H1 (cell line): ENCODE measurements around the gene UPK1B. TPM values are rescaled to one million over a fixed set of nuclear protein-coding genes. Genes with fewer than 3 reads are reported as not detected.

ENCODE experiments used
- CTCF ChIA-PET: fragments of 300-600 bp; sonication (Branson Sonifier 250); formaldehyde crosslinking; loops from one replicate; lab custom pipeline; 2021; ENCODE audit not compliant: partially characterized antibody; lab: Charles Lee
- POLR2A ChIA-PET: fragments of 300-600 bp; sonication (Branson Sonifier 250); formaldehyde crosslinking; loops from one replicate; lab custom pipeline; 2021; ENCODE audit warnings: inconsistent platforms; ENCODE audit not compliant: partially characterized antibody; lab: Charles Lee
- DNase-seq, 2 experiments: peaks; one replicate each; pipeline versions ENCODE4 v3.0.0 to v3.0.0-alpha.2; 2010 to 2022; ENCODE audit warnings: low spot score in 2 of 2, low read depth in 1 of 2, mixed read lengths in 1 of 2
- FAIRE-seq: peaks from 2 replicates; lab custom pipeline; 2011; peaks lifted over from hg19 to GRCh38; lab: Jason Lieb, UNC
- H2AFZ ChIP-seq: 2 replicates; pipeline ENCODE4 v1.8.1; 2012; ENCODE audit warnings: low read length, inconsistent platforms
- H2AK5ac ChIP-seq: 2 replicates; pipeline ENCODE4 v1.6.1; 2013; ENCODE audit warnings: low read depth, low read length
- H2BK120ac ChIP-seq: replicated peaks from 2 replicates; pipeline ENCODE3; 2013; ENCODE audit warnings: low read depth, low read length, inconsistent platforms
- H2BK12ac ChIP-seq: 2 replicates; pipeline ENCODE4 v1.6.1; 2013; ENCODE audit warnings: low read depth, low read length
- H2BK15ac ChIP-seq: 2 replicates; pipeline ENCODE4 v1.6.1; 2013; ENCODE audit warnings: low read length
- H2BK20ac ChIP-seq: 2 replicates; pipeline ENCODE4 v1.6.1; 2013; ENCODE audit warnings: low read length
- H2BK5ac ChIP-seq: 2 replicates; pipeline ENCODE4 v1.6.1; 2013; ENCODE audit warnings: low read depth, low read length
- H3K14ac ChIP-seq: 2 replicates; pipeline ENCODE4 v1.6.1; 2013; ENCODE audit warnings: inconsistent platforms; ENCODE audit not compliant: insufficient read length
- H3K18ac ChIP-seq: 2 replicates; pipeline ENCODE4 v1.6.1; 2013; ENCODE audit warnings: low read length; ENCODE audit errors: extremely low read depth
- H3K23ac ChIP-seq: 2 replicates; pipeline ENCODE4 v1.6.1; 2013; ENCODE audit warnings: inconsistent platforms; ENCODE audit not compliant: insufficient read length
- H3K23me2 ChIP-seq: 2 replicates; pipeline ENCODE4 v1.6.1; 2013; ENCODE audit warnings: low read depth, low read length
- H3K27ac ChIP-seq: 2 replicates; pipeline ENCODE4 v1.6.1; 2011; ENCODE audit warnings: low read depth, low read length, inconsistent platforms
- H3K27me3 ChIP-seq, 4 experiments: replicated peaks in 1 of 4; 1 replicate in 1 of 4; 2 replicates in 3 of 4; pipeline versions ENCODE4 v1.6.1 to v1.8.1; 2011 to 2013; ENCODE audit warnings: low read length in 3 of 4, mild to moderate bottlenecking in 3 of 4, inconsistent platforms in 2 of 4, mixed read lengths in 2 of 4, moderate library complexity in 1 of 4; ENCODE audit not compliant: control insufficient read depth in 3 of 4, insufficient read depth in 3 of 4; ENCODE audit errors: extremely low read depth in 1 of 4
- H3K36me3 ChIP-seq, 4 experiments: 2 replicates each; pipeline versions ENCODE4 v1.6.1 to v1.8.1; 2011 to 2013; ENCODE audit warnings: mild to moderate bottlenecking in 4 of 4, low read length in 3 of 4, moderate library complexity in 2 of 4, control low read depth in 1 of 4, inconsistent platforms in 1 of 4; ENCODE audit not compliant: insufficient read depth in 4 of 4, control insufficient read depth in 2 of 4
- H3K4ac ChIP-seq: replicated peaks from 2 replicates; pipeline ENCODE3; 2013; ENCODE audit warnings: low read length, low read depth, mixed read lengths, inconsistent platforms; ENCODE audit not compliant: insufficient read length
- H3K4me1 ChIP-seq, 4 experiments: replicated peaks in 1 of 4; 1 replicate in 1 of 4; 2 replicates in 3 of 4; pipeline versions ENCODE4 v1.6.1 to v1.8.1; 2011 to 2013; ENCODE audit warnings: low read length in 3 of 4, inconsistent platforms in 2 of 4, mixed read lengths in 1 of 4; ENCODE audit not compliant: insufficient read depth in 4 of 4, control insufficient read depth in 3 of 4
- H3K4me2 ChIP-seq, 2 experiments: 2 replicates each; pipeline versions ENCODE4 v1.6.1 to v1.8.1; 2011 to 2013; ENCODE audit warnings: low read depth in 2 of 2, low read length in 2 of 2, control low read depth in 1 of 2, inconsistent platforms in 1 of 2, mild to moderate bottlenecking in 1 of 2; ENCODE audit not compliant: insufficient read depth in 1 of 2
- H3K4me3 ChIP-seq, 4 experiments: fragments of 200-600, 300-600 bp in 1 of 4; sonication (generic), shearing (Covaris generic), sonication (Bioruptor Twin) in 1 of 4; 2 replicates each; pipeline versions ENCODE4 v1.5.1 to v1.8.1; 2011 to 2016; ENCODE audit warnings: low read length in 4 of 4, low read depth in 3 of 4, control low read depth in 2 of 4, inconsistent platforms in 2 of 4, mild to moderate bottlenecking in 2 of 4, mixed read lengths in 1 of 4, moderate library complexity in 1 of 4; ENCODE audit not compliant: insufficient read depth in 2 of 4; ENCODE audit errors: extremely low read depth in 1 of 4
- H3K56ac ChIP-seq: replicated peaks from 2 replicates; pipeline ENCODE3; 2013; ENCODE audit warnings: low read depth, mild to moderate bottlenecking, mixed read lengths, low read length, inconsistent platforms; ENCODE audit not compliant: insufficient read length
- H3K79me1 ChIP-seq: 2 replicates; pipeline ENCODE4 v1.6.1; 2013; ENCODE audit warnings: low read depth, low read length, control low read depth
- H3K79me2 ChIP-seq, 2 experiments: 2 replicates each; pipeline versions ENCODE4 v1.6.1 to v1.8.1; 2012 to 2013; ENCODE audit warnings: low read length in 2 of 2, mild to moderate bottlenecking in 2 of 2, inconsistent platforms in 1 of 2; ENCODE audit not compliant: insufficient read depth in 2 of 2, control insufficient read depth in 1 of 2
- H3K9ac ChIP-seq, 4 experiments: replicated peaks in 1 of 4; 1 replicate in 1 of 4; 2 replicates in 3 of 4; pipeline versions ENCODE4 v1.6.1 to v1.8.1; 2011 to 2013; ENCODE audit warnings: low read depth in 3 of 4, low read length in 3 of 4, control low read depth in 2 of 4, mild to moderate bottlenecking in 2 of 4, moderate library complexity in 2 of 4, inconsistent platforms in 1 of 4; ENCODE audit errors: extremely low read depth in 1 of 4
- H3K9me3 ChIP-seq, 2 experiments: 2 replicates each; pipeline versions ENCODE4 v1.6.1 to v1.8.1; 2012 to 2013; ENCODE audit warnings: mild to moderate bottlenecking in 2 of 2, moderate library complexity in 2 of 2, control low read depth in 1 of 2, inconsistent platforms in 1 of 2, low read depth in 1 of 2, low read length in 1 of 2, mixed read lengths in 1 of 2; ENCODE audit not compliant: insufficient read depth in 2 of 2
- H4K20me1 ChIP-seq, 2 experiments: replicated peaks in 1 of 2; 2 replicates each; pipeline versions ENCODE3 to v1.8.1; 2011 to 2013; ENCODE audit warnings: inconsistent platforms in 2 of 2, low read length in 2 of 2, mild to moderate bottlenecking in 1 of 2; ENCODE audit not compliant: insufficient read depth in 2 of 2, control insufficient read depth in 1 of 2
- H4K5ac ChIP-seq: 2 replicates; pipeline ENCODE4 v1.6.1; 2013; ENCODE audit warnings: low read length, low read depth, mixed read lengths, inconsistent platforms; ENCODE audit not compliant: insufficient read length
- H4K8ac ChIP-seq: 2 replicates; pipeline ENCODE4 v1.8.0; 2013; ENCODE audit warnings: mild to moderate bottlenecking, moderate library complexity, low read length, inconsistent platforms; ENCODE audit not compliant: insufficient read depth; ENCODE audit errors: extremely low read depth
- H4K91ac ChIP-seq: replicated peaks from 2 replicates; pipeline ENCODE3; 2013; ENCODE audit warnings: low read length, mixed read lengths, inconsistent platforms; ENCODE audit not compliant: insufficient read length
- ATF3 ChIP-seq: IDR thresholded peaks from 2 replicates; pipeline ENCODE4 v1.6.1; 2011; ENCODE audit warnings: low read depth, mild to moderate bottlenecking, low read length; ENCODE audit not compliant: insufficient read depth
- CHD1 ChIP-seq: IDR thresholded peaks from 2 replicates; pipeline ENCODE4 v1.6.1; 2012; ENCODE audit warnings: low read depth, low read length, improper control_type of control experiment
- E2F6 ChIP-seq: IDR thresholded peaks from 2 replicates; pipeline ENCODE4 v1.6.1; 2012; ENCODE audit warnings: inconsistent platforms
- EGR1 ChIP-seq: IDR thresholded peaks from 2 replicates; pipeline ENCODE4 v1.6.1; 2011; ENCODE audit warnings: low read depth, low read length, borderline replicate concordance
- KDM1A ChIP-seq: fragments of 200-600, 300-600 bp; sonication (generic); IDR thresholded peaks from 2 replicates; pipeline ENCODE4 v1.7.1; 2016; ENCODE audit warnings: mild to moderate bottlenecking, low read length, borderline replicate concordance
- SIN3A ChIP-seq, 2 experiments: IDR thresholded peaks in 1 of 2; conservative IDR thresholded peaks in 1 of 2; 2 replicates each; pipeline ENCODE4 v1.6.1; 2011 to 2012; ENCODE audit warnings: low read length in 2 of 2, improper control_type of control experiment in 1 of 2, low read depth in 1 of 2, mild to moderate bottlenecking in 1 of 2
- TBP ChIP-seq: IDR thresholded peaks from 2 replicates; pipeline ENCODE4 v1.6.1; 2011; ENCODE audit warnings: low read depth, low read length, improper control_type of control experiment
- USF2 ChIP-seq: IDR thresholded peaks from 2 replicates; pipeline ENCODE4 v1.6.1; 2011; ENCODE audit warnings: low read length, improper control_type of control experiment
- WGBS, 2 experiments: shearing (Covaris generic) in 1 of 2; methylation state at CpG; one replicate each; pipeline versions ENCODE4 v1.1.6 to v1.1.7; 2013 to 2015; ENCODE audit warnings: low lambda C conversion rate in 2 of 2, mixed read lengths in 2 of 2, inconsistent platforms in 1 of 2, low coverage in 1 of 2, missing lambda C conversion rate in 1 of 2; ENCODE audit not compliant: insufficient replicate concordance in 2 of 2, insufficient coverage in 1 of 2, insufficient read length in 1 of 2; ENCODE audit errors: extremely low coverage in 1 of 2, missing lambda C conversion rate in 1 of 2; 5-methylcytosine and 5-hydroxymethylcytosine counted together
- long read RNA-seq, 2 experiments: library from RNA in 1 of 2; library from capped mRNA in 1 of 2; stranded (forward); transcript quantifications; one replicate each; pipeline ENCODE4 v2.0.0, GENCODE V29; 2021; ENCODE audit warnings: inconsistent platforms in 1 of 2
- polyA minus RNA-seq, 3 experiments: library from RNA; depleted of rRNA, polyadenylated mRNA; stranded (reverse); fragments of >200 nt; gene quantifications; 1 replicate in 2 of 3; 2 replicates in 1 of 3; pipeline ENCODE4 v1.2.3, GENCODE V29; 2011
- polyA plus RNA-seq, 7 experiments: library from polyadenylated mRNA; depleted of rRNA in 3 of 7; stranded (reverse) in 5 of 7; unstranded in 2 of 7; fragments of >200 nt in 5 of 7; fragments of 200-250 nt in 2 of 7; gene quantifications; 1 replicate in 5 of 7; 2 replicates in 1 of 7; 4 replicates in 1 of 7; pipeline versions ENCODE4 v1.2.1 to v1.2.3, GENCODE V29; 2011 to 2013; ENCODE audit warnings: missing spikeins in 2 of 7, mixed read lengths in 2 of 7
- total RNA-seq: library from RNA; stranded (reverse); fragmentation: NEBNext Ultra II Directional; extraction: Animal tissue kit (Norgen Biotek cat#: 25700); gene quantifications from 2 replicates; pipeline ENCODE4 v1.2.1, GENCODE V29; 2021

UPK1B gene
- 0.29 and 0.67 TPM in 2 replicates for total RNA-seq
- polyA plus RNA-seq (2011; rRNA removed): 0.41 and 0.68 TPM in 2 replicates
- 0.50 TPM for polyA plus RNA-seq (2011; cell fraction: cytosol; rRNA removed)
- 0.39 TPM for polyA plus RNA-seq (2011; cell fraction: nucleus; rRNA removed)
- 0.38 to 0.83 TPM (median 0.68 TPM) in 4 replicates for polyA plus RNA-seq (2012, experiment 1 of 2)
- 0.50 TPM for polyA plus RNA-seq (2012, experiment 2 of 2)
- 1.0 TPM for polyA plus RNA-seq (2013, experiment 1 of 2)
- polyA plus RNA-seq (2013, experiment 2 of 2): 1.5 TPM
- 0.66 and 1.0 TPM in 2 replicates for polyA minus RNA-seq (2011; rRNA and poly(A)+ RNA removed)
- polyA minus RNA-seq (2011; cell fraction: cytosol; rRNA and poly(A)+ RNA removed): not detected
- not detected for polyA minus RNA-seq (2011; cell fraction: nucleus; rRNA and poly(A)+ RNA removed)
- long read RNA-seq, experiment 1: 0 reads
- long read RNA-seq, experiment 2, partial matches to known transcripts: 0 of 1 reads
- long read RNA-seq, experiment 2, other reads (novel, unspliced or antisense): 0 of 1 reads

- H3K4me3 ChIP-seq: no peak within 1 kb of the TSS
- peaks cover 0 to 1% (median 0%) of the 10 kb centered on the region in 4 experiments; a peak in 1 of 7 replicates for H3K4me1 ChIP-seq
- ChIA-PET CTCF (interaction anchor here (0.6 to 1.2 kb wide), 4 partner anchors 10 to 33 kb away, joined by 3 read pairs; no protein-coding TSS in a partner anchor), POLR2A (no interaction called here)
- H2BK120ac ChIP-seq: no peak within 1 kb of the TSS
- H2AFZ ChIP-seq: no peak within 1 kb of the TSS
- FAIRE-seq: peak; percentile 85
- H3K79me1 ChIP-seq: no peaks in the 10 kb centered on the region
- H3K9me3 ChIP-seq: no peaks in the 10 kb centered on the region
- no peaks in the 10 kb centered on the region for H3K36me3 ChIP-seq
- no peak within 1 kb of the TSS for H3K23ac ChIP-seq
- no peaks in the 10 kb centered on the region for H4K20me1 ChIP-seq
- no peak within 1 kb of the TSS for H3K14ac ChIP-seq
- H3K18ac ChIP-seq: no peak within 1 kb of the TSS
- peak within 1 kb of the TSS; percentile 17 to 36; a peak in 2 of 4 replicates for H3K4me2 ChIP-seq
- H4K8ac ChIP-seq: no peak within 1 kb of the TSS
- H2AK5ac ChIP-seq: no peak within 1 kb of the TSS
- DNase-seq: peak; percentile 47 to 72
- no peak within 1 kb of the TSS for H3K4ac ChIP-seq
- no peaks in the 10 kb centered on the region for H3K27me3 ChIP-seq
- H2BK20ac ChIP-seq: no peak within 1 kb of the TSS
- no peak within 1 kb of the TSS for H4K5ac ChIP-seq
- H2BK5ac ChIP-seq: no peak within 1 kb of the TSS
- H2BK15ac ChIP-seq: no peak within 1 kb of the TSS
- WGBS, 2 experiments: 17% methylated on average over 13 of the region's 13 CpGs; no CpG with 5 or more reads in 1 of the 2 experiments
- H4K91ac ChIP-seq: no peak within 1 kb of the TSS
- no peaks in the 10 kb centered on the region for H3K79me2 ChIP-seq
- no peak within 1 kb of the TSS for H3K9ac ChIP-seq
- H3K27ac ChIP-seq: no peak within 1 kb of the TSS
- H3K23me2 ChIP-seq: no peaks in the 10 kb centered on the region
- H2BK12ac ChIP-seq: no peak within 1 kb of the TSS
- H3K56ac ChIP-seq: no peak within 1 kb of the TSS
- peak; percentile 74 to 88; a peak in 2 of 4 replicates for TF ChIP-seq SIN3A (conservative IDR thresholded peaks at IDR 0.05 in 1 of 2, IDR thresholded peaks at IDR 0.05 in 1 of 2; ENCODE audit: low read depth in 1 of 2, low read length in 2 of 2)
- peak; percentile 74; the same call in 1 of the 2 replicates for TF ChIP-seq EGR1
- 0 out of 2 replicates have a peak, but pooled peaks have one; percentile 22 for TF ChIP-seq ATF3
- peak; percentile 77 for TF ChIP-seq USF2
- no peak for TF ChIP-seq CHD1
- TF ChIP-seq KDM1A: peak; percentile 46; the same call in 1 of the 2 replicates
- TF ChIP-seq E2F6: peak; percentile 54
- no peak; the same call in 1 of the 2 replicates for TF ChIP-seq TBP
These were observed at the start of gene UPK1B for GRCh38 chr3:119173325-119173724. TSS of gene UPK1B (plus strand) at chr3:119173598. CDS start at chr3:119186742, 13,144 bp downstream.
